NCI-H2081 treated with DMSO at 0.1 percent for 48 hours (cell line): ENCODE measurements around the gene CES1.
"Not testable (repeated sequence)": the region's sequence is repeated elsewhere in the genome, so short reads cannot be mapped to it uniquely, and the experiment has no call there.

ENCODE experiments used
- DNase-seq: peaks from one replicate; lab custom pipeline; 2025; lab: John Stamatoyannopoulos, UW

Gene CES1

DNA sequence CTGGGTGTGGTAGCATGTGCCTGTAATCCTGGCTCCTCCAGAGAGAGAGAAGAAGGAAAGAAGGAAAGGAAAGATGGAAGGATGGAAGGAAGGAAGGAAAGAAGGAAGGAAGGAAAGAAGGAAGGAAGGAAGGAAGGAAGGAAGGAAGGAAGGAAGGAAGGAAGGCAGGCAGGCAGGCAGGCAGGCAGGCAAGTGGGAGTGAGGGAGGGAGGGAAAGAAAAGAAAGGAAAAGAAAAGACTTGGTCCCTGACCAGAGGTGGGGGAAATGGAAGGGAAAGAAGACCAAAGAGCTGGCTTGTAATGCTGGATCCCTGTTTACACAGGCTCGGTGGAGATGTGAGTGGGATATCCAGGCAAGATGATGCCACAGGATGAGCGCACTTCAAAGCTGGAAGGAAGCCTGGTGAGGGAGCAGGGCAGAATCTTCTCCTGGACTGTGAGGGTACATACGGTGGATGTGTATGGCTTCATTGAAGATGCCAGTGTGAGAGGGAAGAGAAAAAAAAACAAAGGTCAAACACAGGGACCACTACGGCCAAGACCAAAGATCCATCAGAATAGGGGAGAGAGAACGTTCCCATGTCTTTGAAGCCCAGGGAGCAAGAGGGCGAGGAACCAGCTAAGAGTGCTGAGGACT, 2.1 kb downstream of the CES1 start:
- DNase-seq = no peak

DNA sequence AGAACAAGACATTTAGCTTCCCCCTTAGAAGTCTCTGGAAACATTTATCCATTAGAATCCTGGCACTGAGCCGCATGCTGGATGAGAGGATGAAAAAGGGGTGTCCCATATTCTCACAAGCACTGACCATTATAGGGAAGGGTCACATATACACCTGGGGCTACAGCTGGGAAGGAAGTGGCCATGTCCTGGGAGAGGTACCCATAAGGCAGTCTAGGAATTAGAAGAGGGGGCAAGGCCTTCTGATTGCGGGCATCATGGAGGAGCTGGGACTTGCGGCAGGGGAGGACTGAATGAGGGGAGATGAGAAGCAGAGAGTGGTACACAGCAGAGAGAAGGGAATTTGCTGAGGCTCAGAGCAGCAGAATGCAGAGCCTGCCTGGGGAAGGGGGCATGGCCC, 3.7 kb downstream of the CES1 start:
- DNase-seq = not testable (repeated sequence)

DNA sequence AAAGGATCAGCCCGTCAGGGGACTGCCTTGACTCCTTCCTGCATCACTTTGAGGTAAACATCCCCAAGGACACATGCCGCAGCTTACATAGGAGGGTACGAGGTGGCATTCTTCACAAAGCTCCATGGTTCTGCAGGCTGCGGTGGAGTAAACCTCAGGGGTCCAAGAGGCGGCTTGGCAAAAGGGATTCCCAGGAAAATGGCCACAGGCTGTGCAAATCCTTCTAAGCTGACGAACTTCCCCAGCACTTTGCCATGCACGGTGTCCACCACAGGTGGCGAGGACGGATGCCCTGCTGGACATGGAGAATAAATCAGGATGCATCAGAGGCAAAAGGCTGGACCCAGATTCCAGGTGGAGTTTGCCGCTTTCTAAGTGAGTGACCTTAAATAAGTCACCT, 4.2 kb downstream of the CES1 start:
- no peak for DNase-seq

DNA sequence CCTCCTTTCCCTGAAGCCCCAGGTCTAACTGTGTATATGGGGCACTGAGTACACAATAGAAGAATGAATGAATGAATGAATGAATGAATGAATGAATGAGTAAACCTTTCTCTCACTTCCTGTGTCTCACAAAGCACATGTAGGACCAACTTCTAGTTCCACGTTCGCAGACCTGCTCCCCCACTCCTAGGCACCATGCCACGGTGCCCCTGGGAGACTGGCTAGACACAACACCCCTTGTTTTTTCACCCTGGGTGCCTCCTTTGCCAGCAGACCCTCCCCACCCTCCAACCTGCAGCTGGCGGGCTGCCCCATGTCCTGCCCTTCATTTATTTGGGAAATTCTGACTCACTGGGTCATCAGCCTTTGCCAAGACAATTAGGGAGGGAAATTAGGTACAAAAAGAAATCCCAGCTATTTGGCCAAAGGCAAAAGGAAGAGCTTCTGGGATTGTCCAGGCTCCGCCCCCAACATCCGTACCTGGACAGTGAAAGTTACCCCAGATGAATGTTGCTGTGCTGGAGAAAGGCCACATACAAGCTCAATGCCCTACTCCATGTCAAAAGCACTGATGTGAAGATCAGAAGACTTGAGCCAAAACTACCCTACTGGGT, 7.7 kb downstream of the CES1 start:
- DNase-seq = no peak

DNA sequence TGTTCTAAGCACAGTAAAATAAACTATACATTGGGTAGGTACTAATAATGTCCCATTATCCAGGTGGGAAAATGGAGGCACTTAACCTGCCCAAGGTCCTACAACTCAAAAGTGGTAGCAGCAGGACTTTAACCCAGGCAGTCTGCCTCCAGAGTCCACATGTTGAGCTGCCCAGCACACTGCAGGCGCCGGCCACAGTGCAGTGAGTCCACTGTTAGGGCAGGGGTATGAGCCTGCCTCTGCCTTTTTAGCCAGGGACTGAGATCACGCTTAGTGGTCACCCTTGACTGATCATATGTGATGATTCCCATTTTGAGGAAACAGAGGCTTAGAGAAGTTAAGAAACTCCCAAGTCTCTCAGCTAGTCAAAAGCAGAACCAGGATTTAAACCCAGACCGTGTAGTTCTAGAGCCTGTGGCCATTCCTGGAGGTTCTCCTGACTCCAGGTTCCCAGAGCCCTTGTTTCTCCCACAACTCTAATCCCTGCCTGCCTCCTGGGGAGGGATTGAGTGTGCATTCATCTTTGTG, 8.4 kb downstream of the CES1 start:
- DNase-seq = no peak

DNA sequence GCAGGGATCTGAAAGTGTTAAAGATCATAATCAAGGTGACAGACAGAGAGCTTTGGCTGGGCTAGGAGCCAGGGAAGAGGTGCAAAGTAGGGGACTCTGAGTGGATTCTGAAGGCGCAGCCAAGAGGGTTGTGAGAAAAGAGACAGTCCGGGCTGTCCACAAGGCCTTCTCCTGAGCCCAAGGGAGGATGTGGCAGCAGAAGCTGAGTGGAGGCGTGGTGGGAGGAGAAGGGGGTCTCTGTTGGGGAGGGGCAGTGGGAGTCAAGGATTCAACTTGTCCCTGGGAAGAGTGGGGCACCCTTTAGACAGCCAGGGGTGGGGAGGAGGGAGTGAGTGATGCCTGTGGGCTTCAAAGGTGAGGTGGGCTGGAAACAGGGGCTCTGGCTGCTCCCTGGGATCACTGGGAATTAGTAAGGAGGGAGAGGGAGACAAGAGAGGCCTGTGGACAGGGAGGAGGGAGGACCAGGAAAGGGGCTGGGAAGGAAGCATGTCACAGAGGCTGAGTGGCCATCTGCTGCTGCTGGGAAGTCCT, 10.6 kb downstream of the CES1 start:
- no peak for DNase-seq

DNA sequence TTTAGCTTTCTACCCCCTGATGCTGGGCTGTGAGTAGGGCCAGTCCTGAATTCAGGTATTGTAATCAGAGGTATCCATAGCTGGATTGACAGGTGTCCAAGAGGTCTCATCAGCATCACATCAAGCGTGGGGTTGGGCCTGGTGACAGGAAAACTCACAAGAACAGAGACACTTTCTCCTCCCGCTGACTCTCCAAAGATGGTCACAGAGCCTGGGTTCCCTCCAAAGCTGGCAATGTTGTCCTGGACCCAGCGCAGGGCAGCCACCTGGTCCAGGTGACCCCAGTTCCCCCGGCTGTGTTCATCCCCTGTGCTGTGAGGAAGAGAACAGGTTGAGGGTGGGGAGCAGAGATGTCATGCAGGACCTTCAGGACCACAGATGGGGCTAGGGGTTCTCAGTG, 11.7 kb downstream of the CES1 start:
- DNase-seq = no peak

DNA sequence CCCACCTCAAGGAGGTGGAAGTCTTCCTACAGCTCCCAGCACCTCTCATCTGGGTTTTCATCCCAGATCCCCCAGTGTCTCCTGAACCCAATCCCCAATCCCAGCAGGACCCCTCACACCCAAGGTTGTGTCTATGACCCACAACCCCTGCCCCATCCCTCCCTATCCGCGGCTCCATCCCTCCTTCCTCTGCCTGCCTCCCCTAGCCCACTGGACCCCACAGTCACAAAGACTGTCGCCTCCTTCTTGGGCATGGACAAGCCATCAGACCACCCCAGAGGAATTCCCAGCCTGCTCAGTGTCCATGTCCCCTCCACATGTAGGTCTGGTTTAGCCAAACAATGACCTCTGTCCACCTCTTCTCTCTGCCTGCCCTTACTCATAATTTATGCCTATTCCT, 12.3 kb downstream of the CES1 start:
- no peak for DNase-seq

DNA sequence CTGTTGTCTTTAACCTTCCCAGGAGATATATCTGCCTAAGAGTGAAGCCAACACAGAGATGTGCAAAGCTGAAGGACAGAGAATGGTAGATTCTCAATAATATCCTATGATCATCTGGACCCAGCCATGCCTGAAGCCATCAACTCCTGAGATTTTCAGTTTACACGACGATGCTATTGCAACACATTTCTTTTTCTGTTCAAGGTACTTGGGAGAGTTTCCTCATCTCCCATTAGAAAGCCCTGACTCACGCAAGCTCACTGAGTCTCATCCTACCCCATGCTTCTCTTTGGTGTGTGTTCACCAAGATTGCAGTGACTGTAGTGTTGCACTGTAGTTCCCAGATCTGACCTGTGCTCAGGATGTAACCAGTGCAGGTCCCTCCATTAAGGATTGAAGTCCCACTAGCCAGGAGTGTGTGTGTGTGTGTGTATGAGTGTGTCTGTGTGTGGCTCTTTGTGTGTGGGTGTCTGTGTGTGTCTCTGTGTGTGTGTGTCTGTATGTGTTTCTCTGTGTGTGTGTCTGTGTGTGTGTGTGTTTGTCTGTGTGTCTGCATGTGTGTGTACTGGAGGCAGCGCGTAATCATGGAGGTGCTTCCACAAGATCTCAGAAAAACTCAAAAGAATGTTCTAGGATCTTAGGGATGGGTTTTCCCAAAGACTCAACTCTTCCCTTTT, 15.5 kb downstream of the CES1 start:
- DNase-seq = no peak

DNA sequence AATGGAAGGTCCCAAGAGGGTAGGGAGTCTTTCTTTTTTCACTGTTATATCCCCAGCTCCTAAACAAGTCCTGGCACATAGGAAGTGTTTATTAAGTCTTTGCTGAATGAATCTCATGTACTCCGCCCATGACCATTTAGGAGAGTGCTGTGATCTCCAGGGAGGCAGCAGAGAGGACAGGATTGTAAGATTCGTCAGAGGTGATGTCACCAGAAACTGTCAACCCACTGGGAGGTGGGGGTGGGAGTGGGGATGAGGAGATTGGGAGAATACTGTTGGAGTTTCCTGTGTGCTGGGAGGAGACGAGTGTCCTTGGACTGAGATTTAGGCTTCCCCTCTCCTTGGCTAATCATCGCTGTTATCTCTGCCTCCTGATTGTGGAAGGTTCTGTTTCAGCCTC, 16.7 kb downstream of the CES1 start:
- DNase-seq = not testable (repeated sequence)

DNA sequence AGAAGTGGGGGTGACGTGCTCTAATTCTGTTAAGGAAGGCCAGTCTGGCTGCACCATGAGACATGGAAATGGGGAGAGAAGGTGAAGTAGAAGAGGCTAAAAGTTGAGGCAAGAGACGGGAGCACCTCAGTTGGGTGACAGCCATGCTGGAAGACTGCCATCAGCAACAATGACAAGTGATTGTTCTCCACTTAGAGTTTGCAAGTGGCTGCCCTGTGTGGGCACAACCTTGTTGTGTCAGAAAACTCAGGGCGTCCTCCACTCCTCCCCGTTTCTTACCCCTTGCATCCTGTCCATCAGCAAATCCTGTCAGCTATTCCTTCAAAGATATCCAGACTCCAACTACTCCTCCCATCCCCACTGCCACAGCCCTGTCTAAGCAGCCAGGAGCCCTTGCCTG, 17.6 kb downstream of the CES1 start:
- DNase-seq = no peak

DNA sequence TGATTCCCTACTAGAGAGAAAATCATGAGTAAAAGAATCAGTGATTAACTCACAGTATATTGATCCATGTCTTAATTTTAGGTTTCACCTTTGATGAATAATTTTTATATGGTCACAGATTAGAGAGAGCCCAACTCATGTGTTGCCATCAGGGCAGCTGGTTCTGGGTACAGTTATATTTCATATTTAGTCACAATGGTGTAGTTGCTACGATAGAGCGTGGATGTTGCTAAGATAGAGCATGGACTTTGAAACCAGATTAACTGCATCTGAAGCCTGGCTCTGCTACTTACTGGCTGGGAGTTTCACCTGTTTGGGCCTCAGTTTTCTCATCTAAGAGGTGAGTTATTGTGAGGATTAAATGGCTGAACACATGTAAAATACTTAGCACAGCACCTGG, 18.7 kb downstream of the CES1 start:
- not testable (repeated sequence) for DNase-seq

DNA sequence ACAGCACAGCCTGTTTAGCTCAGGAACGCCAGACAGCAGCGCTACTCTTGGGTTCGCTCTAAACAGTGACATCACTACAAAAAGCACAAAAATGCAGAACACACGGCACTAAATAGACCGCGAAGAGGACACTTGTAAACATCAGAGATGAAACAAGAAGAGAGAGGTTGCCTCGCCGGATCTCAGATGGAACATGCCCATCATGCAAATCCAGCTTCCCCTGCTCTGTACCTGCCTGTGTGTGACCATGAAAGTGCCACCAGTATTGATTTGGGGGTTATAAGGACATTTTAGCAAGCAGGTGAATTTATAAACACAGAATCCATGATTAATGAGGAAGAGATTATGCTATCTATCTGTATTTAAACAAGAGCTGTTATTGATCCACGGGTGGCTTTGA, 19.2 kb downstream of the CES1 start:
- not testable (repeated sequence) for DNase-seq

DNA sequence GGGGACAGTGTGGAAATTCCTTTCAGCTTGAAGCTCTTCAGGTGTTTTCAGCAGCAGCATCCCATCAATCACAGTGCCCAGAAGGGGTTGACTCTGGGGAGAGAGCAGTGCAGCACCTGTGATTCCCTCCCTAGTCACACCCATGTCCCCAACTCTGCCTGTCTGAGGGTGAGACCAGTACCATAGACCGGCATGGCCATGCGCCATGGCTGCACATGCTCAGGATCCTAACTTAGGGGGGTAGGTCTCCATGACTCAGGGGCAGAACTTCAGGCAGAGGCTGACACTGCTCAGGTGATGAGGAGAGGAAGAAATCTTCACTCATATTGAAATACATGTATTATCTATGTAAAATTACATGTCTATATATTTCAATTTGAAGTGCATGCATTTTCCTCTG, 19.9 kb downstream of the CES1 start:
- no peak for DNase-seq

DNA sequence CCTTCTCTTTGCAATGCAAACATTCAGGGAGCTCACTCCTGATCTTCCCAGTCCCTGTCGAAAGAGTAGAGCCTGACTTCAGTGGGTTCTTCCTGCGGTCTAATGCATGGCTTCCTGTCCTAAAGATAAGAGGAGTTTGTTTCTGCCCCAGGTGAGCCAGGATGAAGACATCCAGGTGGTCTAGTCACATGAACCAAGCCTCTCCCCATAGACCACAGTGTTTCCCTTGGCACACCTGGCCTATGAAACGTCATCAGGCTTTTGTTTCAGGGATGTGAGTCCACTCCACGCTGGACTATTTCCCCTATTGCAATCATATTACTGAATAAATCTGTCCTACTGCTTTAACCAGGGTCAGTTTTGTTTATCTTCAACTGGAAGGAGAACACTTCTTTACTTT, 21.1 kb downstream of the CES1 start:
- DNase-seq = no peak

DNA sequence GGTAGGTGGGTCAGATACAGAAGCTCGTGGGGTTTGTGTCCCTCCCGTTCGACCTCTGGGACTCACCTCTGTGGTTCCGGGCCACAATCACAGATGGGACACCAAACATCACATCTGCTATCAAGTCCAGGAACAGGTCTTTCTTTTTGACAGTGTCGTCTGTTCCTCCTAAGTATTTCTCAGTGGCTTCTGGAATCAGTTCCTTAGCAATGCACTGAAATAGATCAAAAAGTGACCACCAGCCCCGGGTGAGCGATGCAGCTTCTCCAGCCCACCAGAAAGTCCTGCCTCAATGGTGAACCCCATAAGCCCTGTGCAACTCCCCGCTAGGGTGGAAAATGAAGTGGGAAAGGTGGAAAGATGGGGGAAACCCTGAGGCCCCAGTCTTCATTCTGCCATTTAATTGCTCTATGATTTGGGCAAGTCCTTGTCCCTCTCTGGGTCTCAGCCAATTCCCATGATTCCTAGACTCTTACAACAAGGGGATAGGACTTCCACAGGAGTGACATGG, 22.4 kb downstream of the CES1 start:
- DNase-seq = no peak

DNA sequence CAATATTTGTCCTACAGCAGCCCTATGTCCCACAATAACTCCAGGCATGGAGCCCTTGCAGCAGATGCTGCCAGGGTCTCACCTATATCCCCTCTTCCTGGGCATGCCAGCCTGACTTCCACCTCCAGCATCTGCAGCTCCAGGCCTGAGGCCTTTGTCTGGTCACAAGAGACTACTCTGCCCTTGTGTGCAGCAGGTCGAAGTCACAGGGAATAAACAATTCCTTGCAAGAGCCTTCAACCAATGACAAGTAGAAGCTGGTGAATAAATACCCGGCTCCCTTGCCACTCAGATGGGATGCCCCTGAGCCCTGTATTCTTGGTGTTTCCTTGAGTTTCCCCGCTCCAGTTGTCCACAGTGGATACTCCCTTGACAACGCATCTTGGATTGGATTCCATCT, 23.0 kb downstream of the CES1 start:
- no peak for DNase-seq

DNA sequence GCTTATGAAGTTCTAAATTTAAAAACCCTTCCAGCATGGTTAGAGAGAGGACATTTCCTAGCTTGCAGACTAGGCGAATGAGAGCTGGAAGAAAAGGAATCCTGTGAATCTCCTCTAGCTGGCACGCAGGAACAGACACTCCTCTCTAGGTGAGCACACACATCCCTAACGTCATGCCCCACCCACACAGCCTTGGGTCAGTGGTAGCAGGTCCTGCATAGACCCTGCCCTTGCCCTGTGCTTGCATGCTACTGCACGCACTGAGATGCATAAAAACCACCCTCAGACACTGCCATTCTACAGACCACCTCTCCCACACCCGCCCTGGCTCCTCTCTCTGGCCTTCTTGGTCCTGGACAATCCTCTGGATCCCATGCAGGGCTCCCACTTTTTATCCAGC, 23.5 kb downstream of the CES1 start:
- DNase-seq = no peak

DNA sequence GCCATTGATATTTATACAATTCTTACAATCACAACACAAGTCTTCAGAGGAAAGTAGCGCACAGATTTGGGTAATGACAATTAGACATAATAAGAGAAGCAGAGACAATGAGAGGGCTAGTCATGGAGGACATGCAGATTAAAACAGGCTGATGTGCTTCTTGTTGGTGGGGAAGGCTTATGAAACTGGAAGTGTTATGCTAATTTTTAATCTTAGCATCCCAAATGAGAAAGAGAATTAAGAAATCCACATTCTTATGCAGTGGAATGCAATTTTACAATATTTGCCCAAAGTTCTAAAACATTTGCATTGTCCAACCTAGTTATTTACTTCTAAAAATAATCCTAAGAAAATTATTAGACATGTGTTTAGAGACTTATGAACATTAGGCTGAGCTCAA, 24.6 kb downstream of the CES1 start:
- not testable (repeated sequence) for DNase-seq

DNA sequence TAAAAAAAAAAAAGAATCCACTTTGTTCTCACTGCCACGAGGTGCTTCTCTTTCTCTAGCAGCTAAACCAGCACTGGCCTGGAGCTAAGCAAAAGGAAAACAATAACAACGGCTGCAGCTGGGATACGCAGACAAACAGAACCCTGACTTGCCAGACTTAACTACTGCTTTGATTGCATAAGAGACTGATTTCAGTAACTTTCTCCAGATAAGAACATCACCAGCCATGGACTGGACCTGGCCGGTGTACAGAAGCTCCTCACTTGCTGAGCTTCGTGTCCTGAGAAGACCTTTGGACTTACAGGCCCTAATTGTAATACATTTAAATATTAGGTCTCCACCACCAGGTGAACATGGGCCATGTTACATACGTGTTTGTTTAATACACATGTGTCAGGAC, 27.8 kb downstream of the CES1 start:
- DNase-seq = not testable (repeated sequence)

DNA sequence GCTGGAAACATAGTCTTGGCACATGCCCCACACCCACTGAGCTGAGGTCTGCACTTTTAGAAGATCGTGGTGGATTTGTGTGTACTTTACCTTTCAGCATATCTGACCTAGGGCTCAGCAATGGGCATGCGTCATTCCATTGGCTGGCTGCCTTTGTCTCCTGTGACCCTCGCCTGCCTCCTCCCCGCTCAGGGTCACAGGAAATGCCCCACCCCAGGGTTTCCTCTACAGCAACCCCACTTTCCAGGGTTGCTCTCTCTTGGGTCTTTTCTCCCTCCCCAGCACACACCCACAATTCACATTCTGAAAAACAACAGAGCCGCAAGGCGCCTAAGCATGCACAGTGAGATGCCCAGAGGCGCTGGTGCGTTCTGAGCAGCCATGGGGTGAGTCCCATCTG, 29.2 kb downstream of the CES1 start:
- not testable (repeated sequence) for DNase-seq

DNA sequence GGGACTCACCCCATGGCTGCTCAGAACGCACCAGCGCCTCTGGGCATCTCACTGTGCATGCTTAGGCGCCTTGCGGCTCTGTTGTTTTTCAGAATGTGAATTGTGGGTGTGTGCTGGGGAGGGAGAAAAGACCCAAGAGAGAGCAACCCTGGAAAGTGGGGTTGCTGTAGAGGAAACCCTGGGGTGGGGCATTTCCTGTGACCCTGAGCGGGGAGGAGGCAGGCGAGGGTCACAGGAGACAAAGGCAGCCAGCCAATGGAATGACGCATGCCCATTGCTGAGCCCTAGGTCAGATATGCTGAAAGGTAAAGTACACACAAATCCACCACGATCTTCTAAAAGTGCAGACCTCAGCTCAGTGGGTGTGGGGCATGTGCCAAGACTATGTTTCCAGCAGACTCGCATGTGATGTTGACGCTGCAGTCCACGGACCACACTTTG, 39.9 kb downstream of the CES1 start:
- DNase-seq = not testable (repeated sequence)

DNA sequence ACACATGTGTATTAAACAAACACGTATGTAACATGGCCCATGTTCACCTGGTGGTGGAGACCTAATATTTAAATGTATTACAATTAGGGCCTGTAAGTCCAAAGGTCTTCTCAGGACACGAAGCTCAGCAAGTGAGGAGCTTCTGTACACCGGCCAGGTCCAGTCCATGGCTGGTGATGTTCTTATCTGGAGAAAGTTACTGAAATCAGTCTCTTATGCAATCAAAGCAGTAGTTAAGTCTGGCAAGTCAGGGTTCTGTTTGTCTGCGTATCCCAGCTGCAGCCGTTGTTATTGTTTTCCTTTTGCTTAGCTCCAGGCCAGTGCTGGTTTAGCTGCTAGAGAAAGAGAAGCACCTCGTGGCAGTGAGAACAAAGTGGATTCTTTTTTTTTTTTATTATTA, 41.4 kb downstream of the CES1 start:
- DNase-seq = not testable (repeated sequence)
